HepG2 (cell line): ENCODE data around the gene AVPR2. TPM values are rescaled to one million over a fixed set of nuclear protein-coding genes. Genes with fewer than 3 reads are reported as not detected.

Experiments used
- ATAC-seq: fragments of 200-7000 bp; cut with Tn5 transposase; 3 replicates; pipeline ENCODE4 v1.9.1; 2020; ENCODE audit warnings: mild to moderate bottlenecking, moderate library complexity
- BruUV-seq: library from RNA; stranded (reverse); fragments of 400-500 nt; replicated peaks from 2 replicates; lab custom pipeline; 2021; lab: Mats Ljungman, UMichigan
- CTCF ChIA-PET: fragments of 300-600 bp; formaldehyde crosslinking; extraction: SDS; loops from one replicate; lab custom pipeline; 2021; ENCODE audit warnings: low total read pairs, inconsistent platforms, low intra/inter-chr PET ratio; lab: Yijun Ruan, JAX
- POLR2A ChIA-PET: fragments of 350-600 bp; sonication (Branson Sonifier 250); formaldehyde crosslinking; loops from one replicate; lab custom pipeline; 2020; ENCODE audit warnings: antibody characterized with exemption, inconsistent platforms; lab: Yijun Ruan, JAX
- DNase-seq: peaks from one replicate; pipeline ENCODE4 v3.0.0-alpha.2; 2015; ENCODE audit warnings: low spot score
- FAIRE-seq: peaks from 3 replicates; lab custom pipeline; 2011; peaks lifted over from hg19 to GRCh38; lab: Jason Lieb, UNC
- H2AFZ ChIP-seq: one replicate; pipeline ENCODE4 v1.6.1; 2011; ENCODE audit warnings: low read length, inconsistent platforms
- H3K27ac ChIP-seq: fragments of 300-600 bp; 3 replicates; pipeline ENCODE4 v1.8.0; 2011; ENCODE audit warnings: mixed run types, mild to moderate bottlenecking, mixed read lengths, low read length, inconsistent platforms; ENCODE audit not compliant: insufficient read depth; ENCODE audit errors: extremely low read length
- H3K27me3 ChIP-seq, 2 experiments: fragments of 200-600 bp in 1 of 2; 2 replicates in 1 of 2; 3 replicates in 1 of 2; pipeline versions ENCODE4 v1.6.0 to v1.8.0; 2011; ENCODE audit warnings: low read length in 2 of 2, mild to moderate bottlenecking in 2 of 2, moderate library complexity in 2 of 2, inconsistent platforms in 1 of 2; ENCODE audit not compliant: insufficient read depth in 2 of 2, control insufficient read depth in 1 of 2
- H3K36me3 ChIP-seq, 2 experiments: fragments of 200-600 bp in 1 of 2; replicated peaks in 1 of 2; 2 replicates in 1 of 2; 3 replicates in 1 of 2; pipeline versions ENCODE4 v1.5.1 to v1.8.0; 2011; ENCODE audit warnings: low read length in 2 of 2, inconsistent platforms in 1 of 2; ENCODE audit not compliant: insufficient read depth in 2 of 2, control insufficient read depth in 1 of 2
- H3K4me1 ChIP-seq: 2 replicates; pipeline ENCODE4 v1.5.1; 2012; ENCODE audit warnings: low read length, inconsistent platforms; ENCODE audit not compliant: insufficient read depth
- H3K4me2 ChIP-seq: 2 replicates; pipeline ENCODE4 v1.6.0; 2011; ENCODE audit warnings: low read depth, low read length, inconsistent platforms
- H3K4me3 ChIP-seq, 3 experiments: fragments of 200-600 bp in 1 of 3; sonication (generic), shearing (Covaris generic) in 1 of 3; replicated peaks in 1 of 3; 2 replicates each; pipeline ENCODE4 v1.5.1; 2011 to 2016; ENCODE audit warnings: low read length in 3 of 3, inconsistent platforms in 2 of 3, low read depth in 2 of 3, mild to moderate bottlenecking in 2 of 3, control low read depth in 1 of 3, mixed read lengths in 1 of 3; ENCODE audit not compliant: insufficient read depth in 1 of 3
- H3K79me2 ChIP-seq: one replicate; pipeline ENCODE4 v1.6.1; 2011; ENCODE audit warnings: low read length, inconsistent platforms; ENCODE audit not compliant: insufficient read depth
- H3K9ac ChIP-seq: 2 replicates; pipeline ENCODE4 v1.6.0; 2011; ENCODE audit warnings: mild to moderate bottlenecking, low read depth, low read length, inconsistent platforms; ENCODE audit not compliant: insufficient read depth
- H3K9me3 ChIP-seq: 2 replicates; pipeline ENCODE4 v1.5.1; 2012; ENCODE audit warnings: mild to moderate bottlenecking, low read length
- H4K20me1 ChIP-seq: 2 replicates; pipeline ENCODE4 v1.6.0; 2011; ENCODE audit warnings: inconsistent platforms, mild to moderate bottlenecking, low read length, moderate library complexity; ENCODE audit not compliant: insufficient read depth
- ATAD3A ChIP-seq: sonication (generic); formaldehyde crosslinking; IDR thresholded peaks from 2 replicates; pipeline ENCODE4 v1.4.0; 2020; ENCODE audit warnings: missing genetic modification reagents
- CENPX ChIP-seq: sonication (generic); formaldehyde crosslinking; IDR thresholded peaks from 2 replicates; pipeline ENCODE4 v1.9.0; 2021; ENCODE audit warnings: mild to moderate bottlenecking, missing genetic modification reagents, moderate library complexity
- CHCHD3 ChIP-seq: sonication (generic); formaldehyde crosslinking; IDR thresholded peaks from 2 replicates; pipeline ENCODE4 v1.8.0; 2022; ENCODE audit warnings: mild to moderate bottlenecking, missing genetic modification reagents, moderate library complexity
- CREM ChIP-seq, 2 experiments: sonication (generic) in 1 of 2; formaldehyde crosslinking in 1 of 2; IDR thresholded peaks; 2 replicates each; pipeline versions ENCODE4 v1.4.0 to v1.6.1; 2016 to 2020; ENCODE audit warnings: antibody characterized with exemption in 1 of 2, mild to moderate bottlenecking in 1 of 2, missing genetic modification reagents in 1 of 2
- FOSL1 ChIP-seq: sonication (generic); formaldehyde crosslinking; IDR thresholded peaks from 2 replicates; pipeline ENCODE4 v1.9.0; 2021; ENCODE audit warnings: missing genetic modification reagents, borderline replicate concordance
- KDM3A ChIP-seq: IDR thresholded peaks from 2 replicates; pipeline ENCODE4 v1.6.1; 2018; ENCODE audit warnings: low read depth, missing compliant biosample characterization
- PITX1 ChIP-seq: sonication (generic); formaldehyde crosslinking; IDR thresholded peaks from 2 replicates; pipeline ENCODE4 v1.5.1; 2020; ENCODE audit warnings: mild to moderate bottlenecking, missing genetic modification reagents
- TMF1 ChIP-seq: sonication (generic); formaldehyde crosslinking; IDR thresholded peaks from 2 replicates; pipeline ENCODE4 v1.8.1; 2022; ENCODE audit warnings: low read depth, missing genetic modification reagents
- ZKSCAN5 ChIP-seq: sonication (generic); formaldehyde crosslinking; IDR thresholded peaks from 2 replicates; pipeline ENCODE4 v1.5.1; 2020; ENCODE audit warnings: mild to moderate bottlenecking, missing genetic modification reagents
- ZNF337 ChIP-seq: sonication (generic); formaldehyde crosslinking; IDR thresholded peaks from 2 replicates; pipeline ENCODE4 v1.5.1; 2020; ENCODE audit warnings: missing genetic modification reagents, low read depth, mild to moderate bottlenecking, borderline replicate concordance
- ZNF441 ChIP-seq: sonication (generic); formaldehyde crosslinking; IDR thresholded peaks from 2 replicates; pipeline ENCODE4 v1.7.0; 2021; ENCODE audit warnings: missing genetic modification reagents, borderline replicate concordance
- ZNF446 ChIP-seq: sonication (generic); formaldehyde crosslinking; IDR thresholded peaks from 2 replicates; pipeline ENCODE4 v1.5.0; 2020; ENCODE audit warnings: mild to moderate bottlenecking, missing genetic modification reagents
- WGBS: methylation state at CpG from one replicate; pipeline ENCODE4 v1.1.6; 2017; ENCODE audit warnings: low lambda C conversion rate; 5-methylcytosine and 5-hydroxymethylcytosine counted together
- in situ Hi-C: cut with HindIII; loops from 2 replicates; pipeline ENCODE4 v1.10.0; 2017; ENCODE audit warnings: low pct_unique_long_range_greater_than_20kb; ENCODE audit not compliant: extremely low pct_ligation_motif_present
- intact Hi-C: fragments of 100-400 bp; cut with micrococcal nuclease; formaldehyde crosslinking; loops from one replicate; pipeline ENCODE4 v1.10.0; 2022; ENCODE audit not compliant: unreplicated experiment
- polyA plus RNA-seq, 8 experiments: library from polyadenylated mRNA; depleted of rRNA in 3 of 8; stranded (reverse) in 7 of 8; unstranded in 1 of 8; fragments of >200 nt; fragmentation: Illumina TruSeq in 4 of 8; extraction: Trizol in 4 of 8; gene quantifications; 2 replicates each; pipeline versions ENCODE4 v1.2.1 to v1.2.3, GENCODE V29; 2011 to 2016; ENCODE audit warnings: low read depth in 4 of 8, missing spikeins in 1 of 8, mixed read lengths in 1 of 8; ENCODE audit not compliant: insufficient read depth in 1 of 8
- total RNA-seq, 5 experiments: library from RNA; depleted of rRNA; stranded (reverse); fragments of >200 nt; fragmentation: Illumina TruSeq; extraction: Trizol; gene quantifications; 2 replicates each; pipeline ENCODE4 v1.2.3, GENCODE V29; 2016; ENCODE audit warnings: low read depth in 1 of 5
- TF ChIP-seq, protein P1 (sequence below): sonication (generic); formaldehyde crosslinking; conservative IDR thresholded peaks from 2 replicates; pipeline ENCODE4 v1.8.1; 2023; ENCODE audit warnings: missing genetic modification reagents
- TF ChIP-seq, protein P2 (sequence below): sonication (generic); formaldehyde crosslinking; IDR thresholded peaks from 2 replicates; pipeline ENCODE4 v1.5.0; 2020; ENCODE audit warnings: mild to moderate bottlenecking, missing genetic modification reagents, borderline replicate concordance

Gene AVPR2
- total and polyA plus RNA-seq, 2 of the 13 experiments (the other 11 are each of a cell fraction or from before 2014, with no cell fraction given), result not detected

DNA sequence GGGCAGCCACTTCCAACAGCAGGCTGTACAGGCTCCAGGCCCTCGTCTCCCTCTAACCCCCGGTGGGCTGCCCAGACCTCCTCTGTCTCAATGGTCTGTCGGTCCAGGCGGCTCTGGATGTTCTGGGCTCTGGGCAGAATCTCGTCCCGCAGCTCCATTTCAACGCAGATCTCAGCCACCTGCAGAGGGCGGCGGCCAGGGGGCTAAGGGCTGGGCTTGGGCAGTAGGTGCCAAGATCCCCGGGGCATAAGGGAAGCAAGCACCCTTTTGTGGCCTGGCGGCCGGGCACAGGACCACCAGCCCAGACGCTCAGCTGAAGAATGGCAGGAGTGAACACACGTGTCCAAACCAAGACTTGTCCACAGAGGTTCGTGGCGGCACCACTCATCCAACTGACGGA, 9.2 kb downstream of the AVPR2 start (continued):
- no peak for TF ChIP-seq CREM (IDR thresholded peaks at IDR 0.05)
- TF ChIP-seq CREM (CRISPR knock-in tag; IDR thresholded peaks at IDR 0.05), result no peak

DNA sequence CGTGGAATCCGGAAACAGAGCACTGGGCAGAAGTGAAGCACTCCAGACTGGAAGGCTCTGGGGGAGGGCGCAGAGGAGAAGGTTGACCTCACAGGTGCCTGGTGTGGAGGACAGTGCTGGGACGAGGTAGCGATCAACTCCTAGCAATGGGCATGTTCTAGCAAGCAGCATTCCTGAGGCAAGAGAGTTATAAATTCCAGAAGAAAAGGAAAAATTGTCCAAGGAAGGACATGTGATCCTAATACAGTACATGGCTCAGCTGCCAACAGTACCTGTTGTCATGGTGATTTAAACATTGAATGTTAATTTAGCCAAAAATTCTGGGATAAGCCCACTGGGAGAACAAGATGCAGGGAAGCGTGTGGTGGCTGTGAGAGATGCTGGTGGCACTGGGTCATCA, 13.4 kb downstream of the AVPR2 start:
- CTCF ChIA-PET, result no interaction called here
- Histone ChIP-seq H2AFZ (no peak overlapping the region), H4K20me1 (no peaks in the 10 kb centered on the region), H3K27me3 (no peaks in the 10 kb centered on the region; a peak in 3 of 5 replicates), H3K9ac (no peak overlapping the region), H3K9me3 (no peaks in the 10 kb centered on the region), H3K36me3 (no peaks in the 10 kb centered on the region), H3K4me1 (peaks cover 15% of the 10 kb centered on the region; the same call in 1 of the 2 replicates), H3K27ac (no peak overlapping the region), H3K4me3 (no peak overlapping the region), H3K79me2 (no peaks in the 10 kb centered on the region), H3K4me2 (no peak overlapping the region)
- POLR2A ChIA-PET, result no interaction called here
- no peak for FAIRE-seq
- no peak for ATAC-seq
- in situ Hi-C loops, result no loop called here
- 61% methylated on average over 5 of the region's 6 CpGs for WGBS
- intact Hi-C loops, result no loop called here
- no peak for DNase-seq
- no TSS peak for BruUV-seq
- TF ChIP-seq, protein P1, sequence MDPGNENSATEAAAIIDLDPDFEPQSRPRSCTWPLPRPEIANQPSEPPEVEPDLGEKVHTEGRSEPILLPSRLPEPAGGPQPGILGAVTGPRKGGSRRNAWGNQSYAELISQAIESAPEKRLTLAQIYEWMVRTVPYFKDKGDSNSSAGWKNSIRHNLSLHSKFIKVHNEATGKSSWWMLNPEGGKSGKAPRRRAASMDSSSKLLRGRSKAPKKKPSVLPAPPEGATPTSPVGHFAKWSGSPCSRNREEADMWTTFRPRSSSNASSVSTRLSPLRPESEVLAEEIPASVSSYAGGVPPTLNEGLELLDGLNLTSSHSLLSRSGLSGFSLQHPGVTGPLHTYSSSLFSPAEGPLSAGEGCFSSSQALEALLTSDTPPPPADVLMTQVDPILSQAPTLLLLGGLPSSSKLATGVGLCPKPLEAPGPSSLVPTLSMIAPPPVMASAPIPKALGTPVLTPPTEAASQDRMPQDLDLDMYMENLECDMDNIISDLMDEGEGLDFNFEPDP (CRISPR knock-in tag), result no peak
- TF ChIP-seq ZNF441 (CRISPR knock-in tag) (no peak), KDM3A (no peak), ZNF446 (no peak), ATAD3A (CRISPR knock-in tag) (no peak), TMF1 (CRISPR knock-in tag) (no peak), ZKSCAN5 (no peak), FOSL1 (no peak), PITX1 (CRISPR knock-in tag) (no peak), ZNF337 (CRISPR knock-in tag) (no peak), CHCHD3 (CRISPR knock-in tag) (no peak), CENPX (CRISPR knock-in tag) (no peak)
- TF ChIP-seq, protein P2, sequence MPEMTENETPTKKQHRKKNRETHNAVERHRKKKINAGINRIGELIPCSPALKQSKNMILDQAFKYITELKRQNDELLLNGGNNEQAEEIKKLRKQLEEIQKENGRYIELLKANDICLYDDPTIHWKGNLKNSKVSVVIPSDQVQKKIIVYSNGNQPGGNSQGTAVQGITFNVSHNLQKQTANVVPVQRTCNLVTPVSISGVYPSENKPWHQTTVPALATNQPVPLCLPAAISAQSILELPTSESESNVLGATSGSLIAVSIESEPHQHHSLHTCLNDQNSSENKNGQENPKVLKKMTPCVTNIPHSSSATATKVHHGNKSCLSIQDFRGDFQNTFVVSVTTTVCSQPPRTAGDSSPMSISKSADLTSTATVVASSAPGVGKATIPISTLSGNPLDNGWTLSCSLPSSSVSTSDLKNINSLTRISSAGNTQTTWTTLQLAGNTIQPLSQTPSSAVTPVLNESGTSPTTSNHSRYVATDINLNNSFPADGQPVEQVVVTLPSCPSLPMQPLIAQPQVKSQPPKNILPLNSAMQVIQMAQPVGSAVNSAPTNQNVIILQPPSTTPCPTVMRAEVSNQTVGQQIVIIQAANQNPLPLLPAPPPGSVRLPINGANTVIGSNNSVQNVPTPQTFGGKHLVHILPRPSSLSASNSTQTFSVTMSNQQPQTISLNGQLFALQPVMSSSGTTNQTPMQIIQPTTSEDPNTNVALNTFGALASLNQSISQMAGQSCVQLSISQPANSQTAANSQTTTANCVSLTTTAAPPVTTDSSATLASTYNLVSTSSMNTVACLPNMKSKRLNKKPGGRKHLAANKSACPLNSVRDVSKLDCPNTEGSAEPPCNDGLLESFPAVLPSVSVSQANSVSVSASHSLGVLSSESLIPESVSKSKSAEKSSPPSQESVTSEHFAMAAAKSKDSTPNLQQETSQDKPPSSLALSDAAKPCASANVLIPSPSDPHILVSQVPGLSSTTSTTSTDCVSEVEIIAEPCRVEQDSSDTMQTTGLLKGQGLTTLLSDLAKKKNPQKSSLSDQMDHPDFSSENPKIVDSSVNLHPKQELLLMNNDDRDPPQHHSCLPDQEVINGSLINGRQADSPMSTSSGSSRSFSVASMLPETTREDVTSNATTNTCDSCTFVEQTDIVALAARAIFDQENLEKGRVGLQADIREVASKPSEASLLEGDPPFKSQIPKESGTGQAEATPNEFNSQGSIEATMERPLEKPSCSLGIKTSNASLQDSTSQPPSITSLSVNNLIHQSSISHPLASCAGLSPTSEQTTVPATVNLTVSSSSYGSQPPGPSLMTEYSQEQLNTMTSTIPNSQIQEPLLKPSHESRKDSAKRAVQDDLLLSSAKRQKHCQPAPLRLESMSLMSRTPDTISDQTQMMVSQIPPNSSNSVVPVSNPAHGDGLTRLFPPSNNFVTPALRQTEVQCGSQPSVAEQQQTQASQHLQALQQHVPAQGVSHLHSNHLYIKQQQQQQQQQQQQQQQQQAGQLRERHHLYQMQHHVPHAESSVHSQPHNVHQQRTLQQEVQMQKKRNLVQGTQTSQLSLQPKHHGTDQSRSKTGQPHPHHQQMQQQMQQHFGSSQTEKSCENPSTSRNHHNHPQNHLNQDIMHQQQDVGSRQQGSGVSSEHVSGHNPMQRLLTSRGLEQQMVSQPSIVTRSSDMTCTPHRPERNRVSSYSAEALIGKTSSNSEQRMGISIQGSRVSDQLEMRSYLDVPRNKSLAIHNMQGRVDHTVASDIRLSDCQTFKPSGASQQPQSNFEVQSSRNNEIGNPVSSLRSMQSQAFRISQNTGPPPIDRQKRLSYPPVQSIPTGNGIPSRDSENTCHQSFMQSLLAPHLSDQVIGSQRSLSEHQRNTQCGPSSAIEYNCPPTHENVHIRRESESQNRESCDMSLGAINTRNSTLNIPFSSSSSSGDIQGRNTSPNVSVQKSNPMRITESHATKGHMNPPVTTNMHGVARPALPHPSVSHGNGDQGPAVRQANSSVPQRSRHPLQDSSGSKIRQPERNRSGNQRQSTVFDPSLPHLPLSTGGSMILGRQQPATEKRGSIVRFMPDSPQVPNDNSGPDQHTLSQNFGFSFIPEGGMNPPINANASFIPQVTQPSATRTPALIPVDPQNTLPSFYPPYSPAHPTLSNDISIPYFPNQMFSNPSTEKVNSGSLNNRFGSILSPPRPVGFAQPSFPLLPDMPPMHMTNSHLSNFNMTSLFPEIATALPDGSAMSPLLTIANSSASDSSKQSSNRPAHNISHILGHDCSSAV (CRISPR knock-in tag), result no peak
